ENCODE data around the gene C19orf12. TPM values are rescaled to one million over a fixed set of nuclear protein-coding genes. Genes with fewer than 3 reads are reported as not detected.

C19orf12 gene
- 29.7 TPM for polyA plus RNA-seq (2013, experiment 1 of 4)
- 31.6 TPM for polyA plus RNA-seq (2013, experiment 2 of 4)
- 25.5 TPM for polyA plus RNA-seq (2013, experiment 3 of 4)
- 27.8 TPM for polyA plus RNA-seq (2013, experiment 4 of 4)

DNA sequence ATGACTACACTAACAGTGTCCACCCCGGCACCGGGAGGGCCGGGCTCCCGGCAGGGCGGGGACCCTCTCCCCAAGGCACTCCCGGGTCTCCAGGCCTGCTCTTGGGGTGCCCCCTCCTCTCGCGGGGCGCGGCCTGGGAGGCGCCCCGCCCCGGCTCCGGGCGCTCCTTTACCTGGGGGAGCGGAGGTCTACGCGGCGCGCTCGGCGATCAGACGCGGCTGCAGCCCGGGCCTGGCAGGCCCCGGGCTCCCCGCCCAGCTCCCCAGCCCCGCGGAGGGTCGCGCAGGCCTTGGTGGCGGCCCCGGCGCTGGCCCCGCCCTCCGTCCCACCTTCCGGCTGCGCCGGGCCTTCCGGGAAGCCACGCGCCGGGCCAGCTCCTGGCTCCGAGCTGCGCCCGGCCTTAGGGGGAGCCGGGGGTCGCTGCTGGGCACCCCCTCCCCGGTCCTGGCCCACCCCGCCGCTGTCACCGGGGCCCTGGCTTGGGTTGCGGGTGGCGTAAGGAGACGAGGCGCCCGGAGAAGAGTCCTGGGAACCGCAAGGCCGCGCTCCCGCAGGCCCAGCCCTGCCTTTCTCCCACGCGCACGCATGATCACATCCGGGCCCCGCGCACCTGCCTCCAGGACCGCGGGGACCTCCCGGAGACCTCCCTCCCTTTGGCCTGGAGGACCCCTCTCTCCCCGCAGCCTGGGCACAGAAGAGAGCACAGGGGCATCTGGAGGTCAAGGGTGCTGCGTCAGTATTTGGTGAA, at the start of gene C19orf12:
TSS of gene C19orf12 (minus strand) at position 309 of the 748 bp plus-strand sequence. CDS start 6,848 bp downstream, outside the sequence.
- no peaks in the 10 kb centered on the region for H3K27me3 ChIP-seq (ENCODE audit: control insufficient read depth, insufficient read depth, low read length, poor library complexity, severe bottlenecking)

DNA sequence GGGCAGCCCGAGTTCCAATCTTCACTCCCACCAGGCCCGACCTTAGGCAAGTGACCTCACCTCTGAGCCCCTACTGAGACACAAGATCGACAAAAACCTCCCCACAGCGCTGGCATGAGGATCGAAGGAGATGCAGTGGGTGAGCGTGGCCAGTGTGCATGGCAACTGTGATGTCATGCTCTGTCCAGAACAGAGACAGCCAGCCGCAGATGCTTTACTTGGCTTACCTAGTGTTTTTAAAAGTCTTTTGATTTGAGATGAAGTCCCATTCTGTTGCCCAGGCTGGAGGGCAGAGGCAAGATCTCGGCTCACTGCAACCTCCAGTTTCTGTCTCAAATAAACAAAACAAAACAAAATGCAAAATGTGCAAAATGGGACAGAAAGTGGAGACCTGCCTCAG, 49.3 kb upstream of the C19orf12 start:
- H3K4me1 ChIP-seq (ENCODE audit: control insufficient read depth, insufficient read depth, low read length), result no peaks in the 10 kb centered on the region
- H3K27ac ChIP-seq (ENCODE audit: insufficient read depth, low read depth, low read length, poor library complexity, severe bottlenecking), result no peak overlapping the region
- 93% methylated on average over 8 of the region's 8 CpGs for WGBS, 2 experiments
- H3K9me3 ChIP-seq (ENCODE audit: control insufficient read depth, low read length), result no peaks in the 10 kb centered on the region
- H3K27me3 ChIP-seq (ENCODE audit: control insufficient read depth, insufficient read depth, low read length, poor library complexity, severe bottlenecking), result no peaks in the 10 kb centered on the region
- no peaks in the 10 kb centered on the region for H3K36me3 ChIP-seq (ENCODE audit: control insufficient read depth, insufficient read depth, low read length)
- H3K4me3 ChIP-seq (ENCODE audit: insufficient read depth, low read depth, low read length), result no peak overlapping the region

More for the DNA sequence above, at the start of gene C19orf12:
- 3% methylated on average over 72 of the region's 72 CpGs for WGBS, 2 experiments
- Histone ChIP-seq H3K27ac (ENCODE audit: insufficient read depth, low read depth, low read length, poor library complexity, severe bottlenecking) (peak within 1 kb of the TSS; percentile 39), H3K4me1 (ENCODE audit: control insufficient read depth, insufficient read depth, low read length) (peaks cover 14% of the 10 kb centered on the region), H3K4me3 (ENCODE audit: insufficient read depth, low read depth, low read length) (peak within 1 kb of the TSS; percentile 76), H3K36me3 (ENCODE audit: control insufficient read depth, insufficient read depth, low read length) (no peaks in the 10 kb centered on the region), H3K9me3 (ENCODE audit: control insufficient read depth, low read length) (no peaks in the 10 kb centered on the region)

DNA sequence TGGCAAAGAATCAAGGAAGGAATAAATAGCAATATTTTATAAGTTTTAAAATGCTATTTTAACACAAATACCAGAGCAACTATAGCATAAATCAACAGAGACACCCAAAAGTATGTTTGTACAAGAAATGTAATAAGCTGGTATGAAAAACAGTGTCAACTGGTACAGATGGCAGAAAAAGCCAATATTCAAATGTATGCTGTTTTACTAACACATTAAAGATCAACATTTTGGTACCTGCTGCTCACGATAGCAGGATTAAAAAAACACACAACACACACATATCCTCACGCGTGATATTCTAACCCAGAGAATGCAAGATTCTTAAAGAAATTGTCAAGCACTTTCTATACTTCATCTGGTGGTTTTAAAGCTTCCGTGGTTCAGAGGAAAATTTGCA, 48.1 kb upstream of the C19orf12 start:
- Histone ChIP-seq H3K27me3 (ENCODE audit: control insufficient read depth, insufficient read depth, low read length, poor library complexity, severe bottlenecking) (no peaks in the 10 kb centered on the region), H3K4me3 (ENCODE audit: insufficient read depth, low read depth, low read length) (no peak overlapping the region), H3K9me3 (ENCODE audit: control insufficient read depth, low read length) (no peaks in the 10 kb centered on the region), H3K36me3 (ENCODE audit: control insufficient read depth, insufficient read depth, low read length) (no peaks in the 10 kb centered on the region), H3K27ac (ENCODE audit: insufficient read depth, low read depth, low read length, poor library complexity, severe bottlenecking) (no peak overlapping the region), H3K4me1 (ENCODE audit: control insufficient read depth, insufficient read depth, low read length) (no peaks in the 10 kb centered on the region)
- 83 to 87% methylated on average over 4 of the region's 4 CpGs for WGBS, 2 experiments

DNA sequence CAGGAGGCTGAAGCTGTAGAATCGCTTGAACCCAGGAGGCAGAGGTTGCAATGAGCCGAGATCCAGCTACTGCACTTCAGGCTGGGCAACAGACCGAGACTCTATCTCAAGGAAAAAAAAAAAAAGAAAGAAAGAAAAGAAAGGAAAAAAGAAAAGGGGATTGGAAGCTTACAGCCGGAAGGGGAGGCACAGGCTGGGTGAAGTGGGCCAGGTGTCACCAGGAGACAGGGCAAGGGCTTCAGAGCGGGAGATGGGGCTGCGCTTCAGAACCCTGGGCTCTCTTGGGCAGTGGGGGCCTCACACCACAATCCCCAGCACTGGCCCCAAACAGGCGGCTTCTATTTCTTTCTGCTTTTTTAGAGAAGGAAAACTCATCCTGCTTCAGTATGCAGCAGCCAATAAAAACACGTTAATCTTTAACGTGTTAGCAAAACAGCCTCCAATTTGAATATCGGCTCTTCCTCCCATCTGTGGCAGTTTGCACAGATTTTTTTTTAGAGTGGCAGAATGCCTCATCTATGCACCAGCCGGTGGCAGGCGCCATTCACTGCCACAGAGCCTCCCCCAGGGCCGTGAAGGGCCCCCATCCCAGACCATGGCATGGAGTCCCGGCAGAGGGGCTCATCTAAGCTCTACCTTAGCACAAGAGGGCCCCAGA, 46.6 kb upstream of the C19orf12 start:
- WGBS, 2 experiments, result 90 to 91% methylated on average over 14 of the region's 14 CpGs

DNA sequence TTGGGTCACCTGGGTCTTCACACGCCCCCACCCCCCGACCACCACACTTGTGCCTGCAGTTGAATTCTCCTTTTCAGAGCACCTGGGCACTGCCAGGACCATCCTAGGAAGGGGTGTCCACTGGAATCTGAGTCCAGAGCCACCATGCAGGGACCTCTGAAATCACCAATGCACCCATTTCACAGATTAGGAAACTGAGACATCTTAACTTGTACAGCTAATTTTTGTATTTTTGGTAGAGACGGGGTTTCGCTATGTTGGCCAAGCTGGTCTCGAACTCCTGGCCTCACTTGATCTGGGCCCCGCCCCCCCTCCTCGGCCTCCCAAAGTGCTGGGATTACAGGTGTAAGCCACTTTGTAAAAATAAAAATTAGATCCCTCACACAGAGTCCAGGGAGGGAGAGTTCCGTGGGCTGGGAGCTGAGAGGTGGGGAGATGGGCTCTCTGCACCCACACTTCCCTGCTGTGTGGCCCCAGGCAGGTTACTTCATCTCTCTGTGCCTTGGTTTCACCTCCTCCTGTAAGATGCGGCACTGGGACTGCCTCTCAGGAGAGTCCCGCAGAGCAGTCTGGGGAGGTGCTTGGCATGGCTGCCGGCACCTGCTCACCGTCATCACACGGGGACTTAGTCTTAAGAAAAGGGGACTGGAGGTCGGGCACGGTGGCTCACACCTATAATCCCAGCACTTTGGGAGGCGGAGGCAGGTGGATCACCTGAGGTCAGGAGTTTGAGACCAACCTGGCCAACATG, 45.9 kb upstream of the C19orf12 start:
- Histone ChIP-seq H3K9me3 (ENCODE audit: control insufficient read depth, low read length) (no peaks in the 10 kb centered on the region), H3K4me1 (ENCODE audit: control insufficient read depth, insufficient read depth, low read length) (no peaks in the 10 kb centered on the region), H3K27ac (ENCODE audit: insufficient read depth, low read depth, low read length, poor library complexity, severe bottlenecking) (no peak overlapping the region), H3K4me3 (ENCODE audit: insufficient read depth, low read depth, low read length) (no peak overlapping the region), H3K27me3 (ENCODE audit: control insufficient read depth, insufficient read depth, low read length, poor library complexity, severe bottlenecking) (no peaks in the 10 kb centered on the region), H3K36me3 (ENCODE audit: control insufficient read depth, insufficient read depth, low read length) (no peaks in the 10 kb centered on the region)
- WGBS, 2 experiments, result 92 to 93% methylated on average over 16 of the region's 16 CpGs

More for the DNA sequence above, 46.6 kb upstream of the C19orf12 start:
- no peak overlapping the region for H3K4me3 ChIP-seq (ENCODE audit: insufficient read depth, low read depth, low read length)
- H3K27ac ChIP-seq (ENCODE audit: insufficient read depth, low read depth, low read length, poor library complexity, severe bottlenecking), result no peak overlapping the region
- no peaks in the 10 kb centered on the region for H3K36me3 ChIP-seq (ENCODE audit: control insufficient read depth, insufficient read depth, low read length)
- no peaks in the 10 kb centered on the region for H3K9me3 ChIP-seq (ENCODE audit: control insufficient read depth, low read length)
- no peaks in the 10 kb centered on the region for H3K4me1 ChIP-seq (ENCODE audit: control insufficient read depth, insufficient read depth, low read length)
- no peaks in the 10 kb centered on the region for H3K27me3 ChIP-seq (ENCODE audit: control insufficient read depth, insufficient read depth, low read length, poor library complexity, severe bottlenecking)

DNA sequence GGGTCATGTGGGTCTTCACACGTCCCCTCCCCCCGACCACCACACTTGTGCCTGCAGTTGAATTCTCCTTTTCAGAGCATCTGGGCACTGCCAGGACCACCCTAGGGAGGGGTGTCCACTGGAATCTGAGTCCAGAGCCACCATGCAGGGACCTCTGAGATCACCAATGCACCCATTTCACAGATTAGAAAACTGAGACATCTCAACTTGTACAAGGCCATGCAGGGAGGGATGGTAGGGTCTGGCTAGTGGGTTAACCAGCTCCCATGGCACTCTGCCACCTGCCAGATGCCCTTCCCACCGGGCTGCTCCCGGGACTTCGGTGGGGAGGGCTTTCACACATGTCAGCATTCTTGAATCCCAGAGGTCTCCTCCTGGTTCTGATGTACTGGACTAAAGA, 44.3 kb upstream of the C19orf12 start:
- H3K9me3 ChIP-seq (ENCODE audit: control insufficient read depth, low read length), result no peaks in the 10 kb centered on the region
- 81 to 84% methylated on average over 5 of the region's 5 CpGs for WGBS, 2 experiments
- no peaks in the 10 kb centered on the region for H3K4me1 ChIP-seq (ENCODE audit: control insufficient read depth, insufficient read depth, low read length)
- H3K4me3 ChIP-seq (ENCODE audit: insufficient read depth, low read depth, low read length), result no peak overlapping the region
- no peaks in the 10 kb centered on the region for H3K27me3 ChIP-seq (ENCODE audit: control insufficient read depth, insufficient read depth, low read length, poor library complexity, severe bottlenecking)
- no peak overlapping the region for H3K27ac ChIP-seq (ENCODE audit: insufficient read depth, low read depth, low read length, poor library complexity, severe bottlenecking)
- H3K36me3 ChIP-seq (ENCODE audit: control insufficient read depth, insufficient read depth, low read length), result no peaks in the 10 kb centered on the region

DNA sequence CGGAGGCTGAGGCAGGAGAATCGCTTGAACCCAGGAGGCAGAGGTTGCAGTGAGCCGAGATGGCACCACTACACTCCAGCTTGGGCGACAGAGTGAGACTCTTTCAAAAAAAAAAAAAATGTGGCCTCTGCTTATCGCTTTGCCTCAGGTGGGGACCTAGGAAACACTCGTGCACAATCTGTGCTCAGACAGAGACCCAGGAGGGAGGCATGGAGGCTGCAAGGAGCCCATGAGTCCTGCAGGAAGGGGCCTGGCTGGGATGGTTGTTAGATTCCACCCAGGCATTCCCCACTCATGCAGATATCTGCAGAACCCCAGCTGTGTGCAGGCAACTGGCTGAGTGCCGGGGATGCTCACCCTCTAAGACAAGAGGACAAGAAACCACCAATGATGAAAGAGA, 43.8 kb upstream of the C19orf12 start:
- Histone ChIP-seq H3K36me3 (ENCODE audit: control insufficient read depth, insufficient read depth, low read length) (no peaks in the 10 kb centered on the region), H3K4me3 (ENCODE audit: insufficient read depth, low read depth, low read length) (no peak overlapping the region), H3K27me3 (ENCODE audit: control insufficient read depth, insufficient read depth, low read length, poor library complexity, severe bottlenecking) (no peaks in the 10 kb centered on the region), H3K9me3 (ENCODE audit: control insufficient read depth, low read length) (no peaks in the 10 kb centered on the region), H3K4me1 (ENCODE audit: control insufficient read depth, insufficient read depth, low read length) (no peaks in the 10 kb centered on the region), H3K27ac (ENCODE audit: insufficient read depth, low read depth, low read length, poor library complexity, severe bottlenecking) (no peak overlapping the region)
- 89 to 92% methylated on average over 7 of the region's 7 CpGs for WGBS, 2 experiments

DNA sequence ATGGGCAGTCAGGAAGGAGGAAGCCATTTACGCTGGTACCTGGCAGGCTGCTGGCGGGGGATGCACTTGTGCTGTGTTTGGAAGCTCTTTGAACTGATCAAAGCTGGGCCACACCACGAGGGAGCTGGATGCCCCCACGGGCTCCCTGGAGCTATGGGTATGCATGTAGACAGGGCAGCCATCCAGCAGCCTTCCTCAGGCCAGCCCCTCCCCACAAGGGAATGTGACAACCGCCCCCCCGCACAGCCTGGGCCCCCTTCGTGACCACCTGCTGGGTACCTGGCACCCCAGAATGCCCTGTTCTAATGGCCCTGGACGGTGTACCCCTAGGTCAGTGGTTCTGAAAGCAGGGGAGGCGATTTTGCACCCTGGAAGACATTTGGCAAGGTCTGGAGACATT, 42.5 kb upstream of the C19orf12 start:
- Histone ChIP-seq H3K27ac (ENCODE audit: insufficient read depth, low read depth, low read length, poor library complexity, severe bottlenecking) (no peak overlapping the region), H3K9me3 (ENCODE audit: control insufficient read depth, low read length) (no peaks in the 10 kb centered on the region), H3K27me3 (ENCODE audit: control insufficient read depth, insufficient read depth, low read length, poor library complexity, severe bottlenecking) (no peaks in the 10 kb centered on the region), H3K4me1 (ENCODE audit: control insufficient read depth, insufficient read depth, low read length) (no peaks in the 10 kb centered on the region), H3K36me3 (ENCODE audit: control insufficient read depth, insufficient read depth, low read length) (no peaks in the 10 kb centered on the region), H3K4me3 (ENCODE audit: insufficient read depth, low read depth, low read length) (no peak overlapping the region)
- WGBS, 2 experiments, result 84% methylated on average over 9 of the region's 9 CpGs

DNA sequence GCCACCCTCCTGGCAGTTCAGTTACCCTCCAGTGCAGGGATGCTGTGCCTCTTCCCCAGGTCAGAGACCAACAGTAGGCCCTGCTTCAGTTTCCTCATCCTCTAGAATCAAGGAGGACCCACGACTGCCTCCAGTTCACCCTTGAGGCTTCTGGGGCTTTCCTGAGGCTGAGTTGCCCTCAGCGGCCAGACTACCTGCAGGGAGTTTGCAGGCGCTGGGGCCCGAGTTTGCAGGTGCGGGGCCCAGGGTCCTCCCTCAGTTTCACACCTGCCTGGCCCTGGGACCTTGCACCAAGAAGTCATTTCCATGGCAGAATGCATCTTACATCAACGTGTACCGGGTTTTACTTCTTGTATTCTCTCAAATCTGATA, 38.9 kb upstream of the C19orf12 start:
- Histone ChIP-seq H3K27me3 (ENCODE audit: control insufficient read depth, insufficient read depth, low read length, poor library complexity, severe bottlenecking) (no peaks in the 10 kb centered on the region), H3K4me1 (ENCODE audit: control insufficient read depth, insufficient read depth, low read length) (no peaks in the 10 kb centered on the region), H3K36me3 (ENCODE audit: control insufficient read depth, insufficient read depth, low read length) (no peaks in the 10 kb centered on the region), H3K4me3 (ENCODE audit: insufficient read depth, low read depth, low read length) (no peak overlapping the region), H3K27ac (ENCODE audit: insufficient read depth, low read depth, low read length, poor library complexity, severe bottlenecking) (no peak overlapping the region), H3K9me3 (ENCODE audit: control insufficient read depth, low read length) (no peaks in the 10 kb centered on the region)
- WGBS, 2 experiments, result 90 to 93% methylated on average over 7 of the region's 7 CpGs
